Measurements from ENCODE around the gene BNIP2.

- no peak for TF ChIP-seq CTCF (conservative IDR thresholded peaks at IDR 0.05; ENCODE audit: low read depth, low read length)
- TF ChIP-seq EZH2 (IDR thresholded peaks at IDR 0.05; ENCODE audit: borderline replicate concordance, low read depth, low read length, poor library complexity, severe bottlenecking): no peak
These were observed 47.1 kb upstream of the BNIP2 start for GRCh38 chr15:59736181-59736580.

Data from A673 (cell line).